Renal cortical epithelial cell (primary cell): Measurements from ENCODE around the gene PCCA. TPM values are rescaled to one million over a fixed set of nuclear protein-coding genes. Genes with fewer than 3 reads are reported as not detected.

Experiments used
- total RNA-seq: library from RNA; depleted of rRNA; stranded (reverse); fragments of >200 nt; gene quantifications from 2 replicates; pipeline ENCODE4 v1.2.3, GENCODE V29; 2014

Gene PCCA
- total RNA-seq, 1 donor from 2014 or later: 72.8 TPM

Other genes starting within 250 kb of the PCCA start
- not detected in 2 replicates for gene ZIC5, start 117.3 kb upstream of the PCCA start, total RNA-seq
- not detected in 2 replicates for gene ZIC2, start 107.3 kb upstream of the PCCA start, total RNA-seq